Naive B cell (primary cell): ENCODE data around the gene PLD3. TPM values are rescaled to one million over a fixed set of nuclear protein-coding genes. Genes with fewer than 3 reads are reported as not detected.

ENCODE experiments used
- ATAC-seq, 2 donors: fragments of 150-1000 bp; cut with Tn5 transposase; 2 replicates each; pipeline ENCODE4 v1.10.0; 2021; ENCODE audit warnings: low read depth in 2 of 2, mild to moderate bottlenecking in 2 of 2, moderate library complexity in 2 of 2
- DNase-seq: peaks from one replicate; pipeline ENCODE4 v3.0.0; 2022
- H3K27ac Mint-ChIP-seq, 6 donors: one replicate each; pipeline ENCODE4 v1.8.0; 2020 to 2022; ENCODE audit warnings: mild to moderate bottlenecking in 6 of 6, mixed read lengths in 6 of 6, moderate library complexity in 5 of 6, inconsistent platforms in 2 of 6
- H3K27me3 Mint-ChIP-seq, 3 donors: one replicate each; pipeline ENCODE4 v1.8.0; 2021 to 2022; ENCODE audit warnings: mixed read lengths in 3 of 3, mild to moderate bottlenecking in 1 of 3
- H3K36me3 Mint-ChIP-seq, 2 donors: one replicate each; pipeline ENCODE4 v1.8.0; 2020 to 2022; ENCODE audit warnings: mixed read lengths in 2 of 2, inconsistent platforms in 1 of 2, mild to moderate bottlenecking in 1 of 2
- H3K4me1 Mint-ChIP-seq, 3 donors: one replicate each; pipeline ENCODE4 v1.8.0; 2020 to 2022; ENCODE audit warnings: mixed read lengths in 3 of 3, inconsistent platforms in 1 of 3, mild to moderate bottlenecking in 1 of 3, moderate library complexity in 1 of 3
- H3K4me3 Mint-ChIP-seq, 8 donors: one replicate each; pipeline ENCODE4 v1.8.0; 2020 to 2022; ENCODE audit warnings: mild to moderate bottlenecking in 8 of 8, mixed read lengths in 8 of 8, moderate library complexity in 8 of 8, inconsistent platforms in 2 of 8
- H3K9me3 Mint-ChIP-seq, 7 donors: one replicate each; pipeline ENCODE4 v1.8.0; 2020 to 2022; ENCODE audit warnings: mixed read lengths in 7 of 7, mild to moderate bottlenecking in 5 of 7, inconsistent platforms in 2 of 7, moderate library complexity in 1 of 7
- polyA plus RNA-seq, 6 donors: library from polyadenylated mRNA; unstranded; fragments of 300-500 nt; fragmentation: Illumina TruSeq; gene quantifications; one replicate each; pipeline ENCODE4 v1.2.3, GENCODE V29; 2021; ENCODE audit warnings: low read depth in 6 of 6

Gene PLD3
- polyA plus RNA-seq, 6 donors from 2014 or later = 28.2 to 46.5 (median 37.2) TPM

DNA sequence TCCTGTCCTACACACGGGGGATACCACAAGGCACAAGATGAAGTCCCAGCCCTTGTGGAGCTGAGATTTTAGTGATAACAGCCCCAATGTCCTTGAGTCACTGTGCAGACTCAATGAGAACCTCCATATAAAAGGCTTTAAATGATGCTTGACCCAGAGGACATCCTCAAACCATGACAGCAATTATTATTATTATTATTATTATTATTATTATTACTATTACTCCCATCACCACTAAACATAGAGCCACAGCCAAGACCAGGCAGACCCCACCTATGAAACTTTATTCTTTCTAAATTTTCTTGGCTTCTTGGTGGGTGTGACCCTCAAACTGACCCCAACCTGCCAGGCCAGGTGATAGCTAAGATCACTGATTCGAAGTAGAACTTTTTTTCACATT lies 11.4 kb upstream of the PLD3 start:
- Mint-ChIP-seq H3K36me3 (peaks cover 13 to 18% of the 10 kb centered on the region in 2 donors), H3K9me3 (no peaks in the 10 kb centered on the region), H3K27me3 (no peaks in the 10 kb centered on the region), H3K27ac (no peak overlapping the region), H3K4me1 (peaks cover 0 to 4% (median 3%) of the 10 kb centered on the region in 3 donors), H3K4me3 (no peak overlapping the region)
- DNase-seq (no peak), ATAC-seq (no peak)

DNA sequence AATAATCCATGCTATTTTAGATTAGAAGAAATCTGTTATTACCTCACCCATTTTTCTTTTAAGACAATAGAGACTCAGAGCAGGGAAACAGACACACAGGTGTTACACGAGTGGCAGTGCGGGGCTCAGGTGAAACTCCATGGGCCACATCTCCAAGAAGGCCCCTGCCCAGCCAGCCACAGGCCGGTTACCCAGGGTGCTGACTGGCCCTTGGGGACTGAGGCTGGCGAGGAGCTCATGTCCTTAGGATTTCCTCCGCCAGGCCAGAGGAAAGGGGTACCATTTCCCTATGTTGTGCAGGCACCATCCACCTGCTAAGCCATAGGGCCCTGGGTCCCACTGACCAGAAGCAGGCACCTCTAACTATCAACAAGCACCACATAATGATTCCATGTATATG lies 10.9 kb upstream of the PLD3 start:
- H3K27me3 Mint-ChIP-seq = no peaks in the 10 kb centered on the region
- no peak for ATAC-seq
- DNase-seq = no peak
- H3K36me3 Mint-ChIP-seq = peaks cover 13 to 18% of the 10 kb centered on the region in 2 donors
- H3K4me1 Mint-ChIP-seq = peaks cover 0 to 8% (median 3%) of the 10 kb centered on the region in 3 donors
- no peaks in the 10 kb centered on the region for H3K9me3 Mint-ChIP-seq
- H3K4me3 Mint-ChIP-seq = no peak overlapping the region
- no peak overlapping the region for H3K27ac Mint-ChIP-seq

- peaks cover 0 to 12% (median 6%) of the 10 kb centered on the region in 3 donors for H3K4me1 Mint-ChIP-seq
- H3K36me3 Mint-ChIP-seq = peaks cover 11 to 13% of the 10 kb centered on the region in 2 donors
- H3K9me3 Mint-ChIP-seq = no peaks in the 10 kb centered on the region
- DNase-seq (no peak), ATAC-seq (no peak)
- no peak overlapping the region for H3K27ac Mint-ChIP-seq
- no peaks in the 10 kb centered on the region for H3K27me3 Mint-ChIP-seq
- no peak overlapping the region for H3K4me3 Mint-ChIP-seq
Observed at GRCh38 chr19:40339018-40339728, 9.3 kb upstream of the PLD3 start.

DNA sequence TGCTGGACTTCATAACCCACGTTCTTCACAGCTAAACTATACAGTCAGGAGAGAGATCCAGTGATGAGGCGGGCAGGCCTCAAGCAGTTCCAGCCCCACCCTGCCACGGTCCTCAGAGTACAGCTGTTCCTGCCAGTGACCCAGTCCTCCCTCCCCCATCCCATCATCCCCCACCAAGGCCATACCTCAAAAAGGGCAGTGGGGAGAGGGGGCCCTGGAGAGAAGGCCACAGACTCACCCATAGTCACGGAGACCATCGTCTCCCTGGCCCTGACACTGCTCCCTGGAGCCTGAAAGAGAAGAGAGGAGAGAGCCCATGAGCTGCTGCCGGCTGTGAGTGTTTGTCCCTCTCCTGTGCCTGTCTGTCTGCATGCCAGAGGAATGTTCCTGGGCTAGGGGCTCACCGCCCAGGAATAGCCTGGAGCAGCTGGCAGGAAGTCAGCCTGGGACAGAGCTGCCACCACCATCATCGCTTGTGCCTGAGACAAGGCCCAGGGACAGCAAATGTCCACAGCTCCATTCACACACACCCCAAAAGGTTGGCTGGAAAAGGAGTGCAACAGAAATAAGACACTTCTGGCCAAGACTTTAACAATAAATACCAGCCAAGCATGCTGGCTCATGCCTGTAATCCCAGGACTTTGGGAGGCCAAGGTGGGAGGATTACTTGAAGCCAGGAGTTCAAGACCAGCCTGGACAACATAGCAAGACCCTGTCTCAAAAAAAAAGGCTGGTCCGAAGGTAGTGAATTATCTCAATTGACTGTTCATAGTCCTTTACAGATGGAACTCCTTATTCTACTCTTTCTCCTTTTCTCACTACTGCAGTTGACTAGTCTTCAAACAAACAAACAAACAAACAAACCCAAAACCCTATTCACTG lies 6.7 kb upstream of the PLD3 start:
- Mint-ChIP-seq H3K4me3 (peak overlapping the region in 1 of 8 donors; percentile 40), H3K4me1 (peaks cover 8 to 14% (median 12%) of the 10 kb centered on the region in 3 donors), H3K9me3 (no peaks in the 10 kb centered on the region), H3K27ac (no peak overlapping the region), H3K27me3 (no peaks in the 10 kb centered on the region), H3K36me3 (peaks cover 11 to 13% of the 10 kb centered on the region in 2 donors)
- DNase-seq (no peak), ATAC-seq (no peak)

DNA sequence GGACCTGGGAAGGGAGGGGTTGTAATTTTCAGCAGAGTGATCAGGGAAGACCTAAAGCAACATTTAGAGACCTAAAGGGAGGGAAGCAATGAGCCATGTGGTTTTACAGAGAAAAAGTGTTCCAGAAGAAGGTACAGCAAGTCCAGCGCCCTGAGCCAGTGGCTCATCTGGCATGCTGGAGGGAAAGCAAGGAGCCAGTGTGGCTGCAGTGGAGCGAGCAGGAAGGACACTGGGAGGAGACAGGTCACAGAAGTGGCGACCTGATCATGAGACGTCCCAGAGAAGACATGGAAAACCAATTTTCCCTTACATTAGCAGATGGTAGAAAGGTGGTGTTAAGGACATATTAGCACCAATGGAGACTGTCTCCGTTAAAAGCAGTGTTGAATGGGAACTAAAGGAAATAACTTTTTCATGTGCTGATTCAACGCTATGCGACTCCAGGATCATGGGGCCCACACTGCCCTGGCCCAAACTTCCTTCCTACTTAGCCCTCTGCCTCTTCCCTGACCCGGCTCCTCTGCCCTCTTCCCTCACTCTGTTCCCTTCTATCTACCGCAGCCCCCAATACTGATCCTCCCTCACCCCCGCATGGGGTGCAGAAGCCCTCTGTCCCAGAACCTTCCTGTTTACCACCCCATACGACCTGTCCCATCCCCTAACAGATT lies 5.7 kb upstream of the PLD3 start:
- H3K4me3 Mint-ChIP-seq = no peak overlapping the region
- no peaks in the 10 kb centered on the region for H3K27me3 Mint-ChIP-seq
- H3K36me3 Mint-ChIP-seq = peaks cover 11 to 13% of the 10 kb centered on the region in 2 donors
- no peak for DNase-seq
- H3K9me3 Mint-ChIP-seq = no peaks in the 10 kb centered on the region
- peak overlapping the region in 2 of 6 donors; percentile 43 to 85 for H3K27ac Mint-ChIP-seq
- H3K4me1 Mint-ChIP-seq = peaks cover 12 to 24% (median 14%) of the 10 kb centered on the region in 3 donors
- no peak for ATAC-seq

GRCh38 chr19:40344422-40344821 lies 4.1 kb upstream of the PLD3 start:
- ATAC-seq = no peak
- Mint-ChIP-seq H3K4me1 (peaks cover 25 to 30% (median 27%) of the 10 kb centered on the region in 3 donors), H3K36me3 (peaks cover 4% of the 10 kb centered on the region in 2 donors), H3K27me3 (no peaks in the 10 kb centered on the region), H3K27ac (no peak overlapping the region), H3K4me3 (peak overlapping the region in 1 of 8 donors; percentile 31), H3K9me3 (no peaks in the 10 kb centered on the region)
- DNase-seq = no peak

- peaks cover 21 to 34% (median 34%) of the 10 kb centered on the region in 3 donors for H3K4me1 Mint-ChIP-seq
Observed at GRCh38 chr19:40348961-40349507, 539 bp downstream of the PLD3 start.

GRCh38 chr19:40355975-40356680 lies 7.6 kb downstream of the PLD3 start:
- Mint-ChIP-seq H3K36me3 (peaks cover 0 to under 1% of the 10 kb centered on the region in 2 donors), H3K9me3 (no peaks in the 10 kb centered on the region), H3K27ac (peak overlapping the region in 4 of 6 donors; percentile 14 to 91 (median 76)), H3K4me1 (peaks cover 31 to 43% (median 36%) of the 10 kb centered on the region in 3 donors), H3K4me3 (no peak overlapping the region), H3K27me3 (peaks cover 0 to 11% (median 0%) of the 10 kb centered on the region in 3 donors)
- DNase-seq (no peak), ATAC-seq (no peak)

More at GRCh38 chr19:40348961-40349507, 539 bp downstream of the PLD3 start:
- peak overlapping the region; percentile 84 to 98 (median 89) for H3K4me3 Mint-ChIP-seq
- ATAC-seq = no peak
- H3K36me3 Mint-ChIP-seq = no peaks in the 10 kb centered on the region
- H3K27me3 Mint-ChIP-seq = no peaks in the 10 kb centered on the region
- H3K27ac Mint-ChIP-seq = peak overlapping the region; percentile 79 to 97 (median 89)
- no peak for DNase-seq
- no peaks in the 10 kb centered on the region for H3K9me3 Mint-ChIP-seq

GRCh38 chr19:40356681-40357595 lies 8.4 kb downstream of the PLD3 start:
- ATAC-seq = no peak
- H3K27ac Mint-ChIP-seq = peak overlapping the region in 2 of 6 donors; percentile 44 to 78

DNA sequence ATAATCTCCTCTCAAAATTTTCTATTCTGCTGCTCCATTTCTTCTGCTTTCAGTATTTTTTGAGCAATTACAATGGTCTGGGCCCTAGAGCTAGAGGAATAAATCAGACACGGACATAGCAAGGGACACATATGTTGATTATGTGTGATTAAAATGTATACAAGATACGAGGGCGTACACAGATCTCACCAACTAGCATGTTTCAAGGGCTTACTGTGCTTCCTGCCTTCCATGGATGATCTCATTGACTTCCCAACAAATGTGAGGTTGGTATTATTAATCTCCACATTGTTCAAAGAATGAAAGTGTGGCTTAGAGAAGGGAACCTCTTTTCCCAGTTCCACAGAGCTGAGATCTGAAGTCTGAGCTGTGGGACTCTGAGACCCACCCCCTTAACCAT lies 9.1 kb downstream of the PLD3 start:
- Mint-ChIP-seq H3K9me3 (no peaks in the 10 kb centered on the region), H3K27me3 (peaks cover 0 to 11% (median 0%) of the 10 kb centered on the region in 3 donors), H3K36me3 (peaks cover 0 to 7% of the 10 kb centered on the region in 2 donors), H3K4me1 (peaks cover 31 to 43% (median 38%) of the 10 kb centered on the region in 3 donors), H3K4me3 (no peak overlapping the region), H3K27ac (peak overlapping the region in 2 of 6 donors; percentile 6 to 44)
- DNase-seq (no peak), ATAC-seq (no peak)

More at GRCh38 chr19:40356681-40357595, 8.4 kb downstream of the PLD3 start:
- Mint-ChIP-seq H3K27me3 (peaks cover 0 to 11% (median 0%) of the 10 kb centered on the region in 3 donors), H3K4me3 (no peak overlapping the region), H3K4me1 (peaks cover 31 to 43% (median 38%) of the 10 kb centered on the region in 3 donors), H3K9me3 (no peaks in the 10 kb centered on the region), H3K36me3 (peaks cover 0 to 7% of the 10 kb centered on the region in 2 donors)
- no peak for DNase-seq

- no peaks in the 10 kb centered on the region for H3K9me3 Mint-ChIP-seq
- peaks cover 0 to 7% of the 10 kb centered on the region in 2 donors for H3K36me3 Mint-ChIP-seq
- ATAC-seq = peak; percentile 97 to 98
- peak overlapping the region in 4 of 6 donors; percentile 37 to 78 (median 58) for H3K27ac Mint-ChIP-seq
- H3K4me3 Mint-ChIP-seq = peak overlapping the region; percentile 15 to 84 (median 54)
- peak; percentile 77 for DNase-seq
- peaks cover 0 to 11% (median 0%) of the 10 kb centered on the region in 3 donors for H3K27me3 Mint-ChIP-seq
- H3K4me1 Mint-ChIP-seq = peaks cover 31 to 43% (median 42%) of the 10 kb centered on the region in 3 donors
Observed at GRCh38 chr19:40358773-40359172, 10.3 kb downstream of the PLD3 start.
